Neuronal stem cell (in vitro differentiated cells): ENCODE data around the gene SPTLC3.

Experiments used
- DNase-seq: peaks from one replicate; pipeline ENCODE4 v3.0.0-alpha.2; 2013; ENCODE audit warnings: low spot score
- H2AFZ ChIP-seq: one replicate; pipeline ENCODE4 v1.6.1; 2013; ENCODE audit warnings: mild to moderate bottlenecking, low read length, inconsistent platforms
- H2AK5ac ChIP-seq: 2 replicates; pipeline ENCODE4 v1.6.1; 2013; ENCODE audit warnings: low read depth, mild to moderate bottlenecking, inconsistent platforms, low read length, moderate library complexity, mixed read lengths
- H2BK120ac ChIP-seq: 2 replicates; pipeline ENCODE4 v1.6.1; 2013; ENCODE audit warnings: low read depth, mild to moderate bottlenecking, inconsistent platforms, low read length, moderate library complexity, mixed read lengths
- H2BK12ac ChIP-seq: one replicate; pipeline ENCODE4 v1.6.1; 2013; ENCODE audit warnings: low read length, inconsistent platforms
- H2BK15ac ChIP-seq: 2 replicates; pipeline ENCODE4 v1.6.1; 2013; ENCODE audit warnings: mild to moderate bottlenecking, low read length, inconsistent platforms, mixed read lengths
- H2BK5ac ChIP-seq: one replicate; pipeline ENCODE4 v1.6.1; 2013; ENCODE audit warnings: inconsistent platforms, mild to moderate bottlenecking, low read length, moderate library complexity
- H3K14ac ChIP-seq: one replicate; pipeline ENCODE4 v1.6.1; 2013; ENCODE audit warnings: low read length, inconsistent platforms
- H3K18ac ChIP-seq: 2 replicates; pipeline ENCODE4 v1.6.1; 2013; ENCODE audit warnings: low read length, inconsistent platforms
- H3K23ac ChIP-seq: 2 replicates; pipeline ENCODE4 v1.6.1; 2013; ENCODE audit warnings: low read depth, mild to moderate bottlenecking, mixed read lengths, low read length, inconsistent platforms; ENCODE audit not compliant: poor library complexity
- H3K27ac ChIP-seq: replicated peaks from 3 replicates; pipeline ENCODE4 v1.5.1; 2013; ENCODE audit warnings: low read length, inconsistent platforms
- H3K27me3 ChIP-seq, 3 experiments: 2 replicates each; pipeline ENCODE4 v1.6.1; 2013; ENCODE audit warnings: low read length in 3 of 3, mild to moderate bottlenecking in 2 of 3, inconsistent platforms in 1 of 3, low read depth in 1 of 3, mixed read lengths in 1 of 3, moderate library complexity in 1 of 3; ENCODE audit not compliant: control insufficient read depth in 3 of 3, insufficient read depth in 3 of 3
- H3K36me3 ChIP-seq, 2 donors: replicated peaks in 1 of 2; 2 replicates each; pipeline ENCODE4 v1.6.1; 2013; ENCODE audit warnings: low read length in 2 of 2; ENCODE audit not compliant: control insufficient read depth in 2 of 2, insufficient read depth in 2 of 2
- H3K4ac ChIP-seq: 2 replicates; pipeline ENCODE4 v1.6.1; 2013; ENCODE audit warnings: inconsistent platforms, mild to moderate bottlenecking, low read length, moderate library complexity
- H3K4me1 ChIP-seq, 2 donors: 1 replicate in 1 of 2; 2 replicates in 1 of 2; pipeline ENCODE4 v1.6.1; 2013; ENCODE audit warnings: low read length in 2 of 2, low read depth in 1 of 2; ENCODE audit not compliant: control insufficient read depth in 2 of 2, insufficient read depth in 1 of 2
- H3K4me2 ChIP-seq: one replicate; pipeline ENCODE4 v1.6.1; 2013; ENCODE audit warnings: mild to moderate bottlenecking, low read length, inconsistent platforms; ENCODE audit not compliant: insufficient read depth, poor library complexity, severe bottlenecking
- H3K4me3 ChIP-seq, 2 donors: 2 replicates each; pipeline ENCODE4 v1.5.1; 2013; ENCODE audit warnings: low read length in 2 of 2, mild to moderate bottlenecking in 2 of 2, inconsistent platforms in 1 of 2, moderate library complexity in 1 of 2
- H3K79me1 ChIP-seq: one replicate; pipeline ENCODE4 v1.6.1; 2013; ENCODE audit warnings: low read depth, mild to moderate bottlenecking, inconsistent platforms, low read length, moderate library complexity
- H3K9ac ChIP-seq: one replicate; pipeline ENCODE4 v1.6.1; 2013; ENCODE audit warnings: mild to moderate bottlenecking, low read depth, low read length, inconsistent platforms; ENCODE audit not compliant: poor library complexity
- H3K9me3 ChIP-seq, 2 donors: replicated peaks in 1 of 2; 2 replicates each; pipeline versions ENCODE3 to v1.6.1; 2013; ENCODE audit warnings: low read length in 2 of 2, mild to moderate bottlenecking in 2 of 2, inconsistent platforms in 1 of 2, low read depth in 1 of 2, mixed read lengths in 1 of 2, moderate library complexity in 1 of 2; ENCODE audit not compliant: control insufficient read depth in 2 of 2, insufficient read depth in 1 of 2
- H4K8ac ChIP-seq: one replicate; pipeline ENCODE4 v1.6.1; 2013; ENCODE audit warnings: low read depth, mild to moderate bottlenecking, inconsistent platforms, low read length, moderate library complexity
- H4K91ac ChIP-seq: one replicate; pipeline ENCODE4 v1.6.1; 2013; ENCODE audit warnings: low read length, low read depth, mild to moderate bottlenecking, inconsistent platforms; ENCODE audit not compliant: poor library complexity
- WGBS, 2 donors: extraction: QIAGEN DNeasy Blood & Tissue Kit; methylation state at CpG; one replicate each; pipeline ENCODE4 v1.1.7; 2013; ENCODE audit warnings: missing lambda C conversion rate in 2 of 2, mixed read lengths in 1 of 2; ENCODE audit not compliant: insufficient read length in 2 of 2, insufficient replicate concordance in 1 of 2; ENCODE audit errors: extremely low coverage in 2 of 2; 5-methylcytosine and 5-hydroxymethylcytosine counted together

Gene SPTLC3

GRCh38 chr20:13025181-13025580 lies 16.4 kb downstream of the SPTLC3 start:
- no peak overlapping the region for H2AK5ac ChIP-seq
- no peaks in the 10 kb centered on the region for H3K27me3 ChIP-seq
- H2BK12ac ChIP-seq, result no peak overlapping the region
- no peaks in the 10 kb centered on the region for H3K36me3 ChIP-seq
- H4K8ac ChIP-seq, result no peak overlapping the region
- H3K4me2 ChIP-seq, result no peak overlapping the region
- no peak overlapping the region for H3K9ac ChIP-seq
- no peak overlapping the region for H4K91ac ChIP-seq
- no peak overlapping the region for H3K23ac ChIP-seq
- H2BK120ac ChIP-seq, result no peak overlapping the region
- WGBS, 2 donors, result no CpG with 5 or more reads among the region's 1 CpG
- H3K9me3 ChIP-seq, result peaks cover 7 to 20% of the 10 kb centered on the region in 2 donors
- H2AFZ ChIP-seq, result no peak overlapping the region
- no peak overlapping the region for H3K27ac ChIP-seq
- no peak overlapping the region for H3K4me3 ChIP-seq
- H3K4ac ChIP-seq, result no peak overlapping the region
- no peak overlapping the region for H3K18ac ChIP-seq
- H3K14ac ChIP-seq, result no peak overlapping the region
- H2BK15ac ChIP-seq, result no peak overlapping the region
- no peak overlapping the region for H2BK5ac ChIP-seq
- DNase-seq, result no peak
- peaks cover 0 to 6% of the 10 kb centered on the region in 2 donors for H3K4me1 ChIP-seq
- H3K79me1 ChIP-seq, result no peaks in the 10 kb centered on the region

- Histone ChIP-seq H2BK15ac (no peak overlapping the region), H3K27ac (no peak overlapping the region), H3K9ac (no peak overlapping the region), H2BK5ac (no peak overlapping the region), H3K36me3 (no peaks in the 10 kb centered on the region), H2BK12ac (no peak overlapping the region), H3K4me1 (peaks cover 0 to 6% of the 10 kb centered on the region in 2 donors), H3K4ac (no peak overlapping the region), H3K4me3 (no peak overlapping the region), H3K23ac (no peak overlapping the region), H4K8ac (no peak overlapping the region), H4K91ac (no peak overlapping the region), H2AK5ac (no peak overlapping the region), H3K14ac (no peak overlapping the region), H3K9me3 (no peaks in the 10 kb centered on the region), H3K4me2 (no peak overlapping the region), H3K18ac (no peak overlapping the region), H2AFZ (no peak overlapping the region), H3K27me3 (no peaks in the 10 kb centered on the region), H3K79me1 (no peaks in the 10 kb centered on the region), H2BK120ac (no peak overlapping the region)
- whole genome bisulfite sequencing, 2 donors, result no CpG with 5 or more reads among the region's 4 CpGs
- DNase-seq, result no peak
Observed at GRCh38 chr20:13028001-13028400, 19.2 kb downstream of the SPTLC3 start.

- H3K4ac ChIP-seq, result no peak overlapping the region
- no peaks in the 10 kb centered on the region for H3K27me3 ChIP-seq
- H2AFZ ChIP-seq, result no peak overlapping the region
- H3K4me3 ChIP-seq, result no peak overlapping the region
- no peaks in the 10 kb centered on the region for H3K9me3 ChIP-seq
- H3K27ac ChIP-seq, result no peak overlapping the region
- no peak overlapping the region for H3K18ac ChIP-seq
- no peak overlapping the region for H3K9ac ChIP-seq
- no peak for DNase-seq
- no CpG with 5 or more reads among the region's 3 CpGs for WGBS, 2 donors
- H3K4me1 ChIP-seq, result peaks cover 0 to 6% of the 10 kb centered on the region in 2 donors
- no peak overlapping the region for H3K4me2 ChIP-seq
- H2BK15ac ChIP-seq, result no peak overlapping the region
- no peak overlapping the region for H3K23ac ChIP-seq
- H3K36me3 ChIP-seq, result no peaks in the 10 kb centered on the region
- no peak overlapping the region for H3K14ac ChIP-seq
- H4K8ac ChIP-seq, result no peak overlapping the region
- no peak overlapping the region for H2AK5ac ChIP-seq
- no peaks in the 10 kb centered on the region for H3K79me1 ChIP-seq
- no peak overlapping the region for H2BK5ac ChIP-seq
- no peak overlapping the region for H2BK12ac ChIP-seq
- H4K91ac ChIP-seq, result no peak overlapping the region
- no peak overlapping the region for H2BK120ac ChIP-seq
Observed at GRCh38 chr20:13028673-13029072, 19.9 kb downstream of the SPTLC3 start.

GRCh38 chr20:13029687-13030375 lies 21.1 kb downstream of the SPTLC3 start:
- Histone ChIP-seq H3K4me1 (peaks cover 0 to 6% of the 10 kb centered on the region in 2 donors), H4K8ac (no peak overlapping the region), H3K9ac (no peak overlapping the region), H3K4me3 (no peak overlapping the region), H2BK12ac (no peak overlapping the region), H3K9me3 (no peaks in the 10 kb centered on the region), H2BK120ac (no peak overlapping the region), H3K27me3 (no peaks in the 10 kb centered on the region), H2AK5ac (no peak overlapping the region), H3K14ac (no peak overlapping the region), H3K4me2 (no peak overlapping the region), H3K36me3 (no peaks in the 10 kb centered on the region), H2BK15ac (no peak overlapping the region), H2AFZ (no peak overlapping the region), H4K91ac (no peak overlapping the region), H2BK5ac (no peak overlapping the region), H3K27ac (no peak overlapping the region), H3K18ac (no peak overlapping the region), H3K4ac (no peak overlapping the region), H3K79me1 (no peaks in the 10 kb centered on the region), H3K23ac (no peak overlapping the region)
- WGBS, 2 donors, result no CpG with 5 or more reads among the region's 3 CpGs
- DNase-seq, result no peak
